Common myeloid progenitor, CD34-positive (primary cell): ENCODE measurements around the gene DRD2.

Experiments
- CTCF ChIA-PET: fragments of 350-600 bp; sonication (Branson Sonifier 250); formaldehyde crosslinking; loops from one replicate; lab custom pipeline; 2021; ENCODE audit warnings: antibody characterized with exemption; lab: Charles Lee
- POLR2A ChIA-PET: fragments of 350-600 bp; sonication (Branson Sonifier 250); formaldehyde crosslinking; loops from one replicate; lab custom pipeline; 2021; ENCODE audit warnings: antibody characterized with exemption; lab: Charles Lee
- DNase-seq, 3 donors: peaks; one replicate each; pipeline versions ENCODE4 v3.0.0 to v3.0.0-alpha.2; 2013
- H3K27ac ChIP-seq, 2 experiments: 1 replicate in 1 of 2; 2 replicates in 1 of 2; pipeline ENCODE4 v1.7.0; 2013; ENCODE audit warnings: inconsistent platforms in 2 of 2, low read length in 2 of 2, mild to moderate bottlenecking in 2 of 2, low read depth in 1 of 2, moderate library complexity in 1 of 2; ENCODE audit not compliant: severe bottlenecking in 2 of 2, insufficient read depth in 1 of 2, poor library complexity in 1 of 2
- H3K27me3 ChIP-seq, 5 experiments: replicated peaks in 2 of 5; 1 replicate in 3 of 5; 2 replicates in 2 of 5; pipeline versions ENCODE4 v1.6.1 to v1.7.0; 2013; ENCODE audit warnings: low read length in 4 of 5, mild to moderate bottlenecking in 2 of 5, moderate library complexity in 2 of 5, inconsistent platforms in 1 of 5; ENCODE audit not compliant: insufficient read depth in 5 of 5, control insufficient read depth in 4 of 5
- H3K36me3 ChIP-seq, 4 experiments: 1 replicate in 2 of 4; 2 replicates in 2 of 4; pipeline versions ENCODE4 v1.6.1 to v1.7.0; 2013; ENCODE audit warnings: low read length in 3 of 4, control low read depth in 1 of 4, mild to moderate bottlenecking in 1 of 4; ENCODE audit not compliant: control insufficient read depth in 4 of 4, insufficient read depth in 4 of 4
- H3K4me1 ChIP-seq, 4 experiments: 1 replicate in 3 of 4; 2 replicates in 1 of 4; pipeline versions ENCODE4 v1.6.1 to v1.7.1; 2013; ENCODE audit warnings: low read length in 3 of 4, mild to moderate bottlenecking in 3 of 4, control low read depth in 1 of 4, inconsistent platforms in 1 of 4, moderate library complexity in 1 of 4; ENCODE audit not compliant: control insufficient read depth in 4 of 4, insufficient read depth in 4 of 4; ENCODE audit errors: control extremely low read depth in 1 of 4
- H3K4me3 ChIP-seq, 7 experiments: 1 replicate in 4 of 7; 2 replicates in 3 of 7; pipeline versions ENCODE4 v1.5.1 to v1.7.0; 2013; ENCODE audit warnings: mild to moderate bottlenecking in 7 of 7, low read length in 6 of 7, moderate library complexity in 6 of 7, inconsistent platforms in 2 of 7, low read depth in 2 of 7, control low read depth in 1 of 7; ENCODE audit not compliant: insufficient read depth in 4 of 7, control insufficient read depth in 1 of 7; ENCODE audit errors: extremely low read depth in 1 of 7
- H3K9me3 ChIP-seq, 5 experiments: 1 replicate in 4 of 5; 2 replicates in 1 of 5; pipeline versions ENCODE4 v1.6.1 to v1.7.1; 2013; ENCODE audit warnings: low read length in 4 of 5, mild to moderate bottlenecking in 2 of 5, inconsistent platforms in 1 of 5, low read depth in 1 of 5, moderate library complexity in 1 of 5; ENCODE audit not compliant: control insufficient read depth in 4 of 5, insufficient read depth in 2 of 5; ENCODE audit errors: control extremely low read depth in 1 of 5
- WGBS: methylation state at CpG from one replicate; pipeline ENCODE4 v1.1.5; 2013; ENCODE audit not compliant: insufficient coverage; 5-methylcytosine and 5-hydroxymethylcytosine counted together

DRD2 gene

GRCh38 chr11:113472471-113472870 is 2.7 kb downstream of the DRD2 start:
- Histone ChIP-seq H3K4me3 (no peak overlapping the region), H3K27ac (no peak overlapping the region), H3K36me3 (no peaks in the 10 kb centered on the region), H3K4me1 (peaks cover 0 to 10% (median 0%) of the 10 kb centered on the region in 4 experiments), H3K27me3 (peaks cover 11 to 77% (median 25%) of the 10 kb centered on the region in 5 experiments), H3K9me3 (peaks cover 0 to 7% (median 0%) of the 10 kb centered on the region in 5 experiments)
- no CpG with 5 or more reads among the region's 1 CpG for WGBS
- CTCF ChIA-PET, result no interaction called here
- DNase-seq, result no peak
- POLR2A ChIA-PET, result no interaction called here

GRCh38 chr11:113470233-113470632 is 5.0 kb downstream of the DRD2 start:
- ChIA-PET CTCF (no interaction called here), POLR2A (no interaction called here)
- H3K4me1 ChIP-seq, result peaks cover 0 to 10% (median 0%) of the 10 kb centered on the region in 4 experiments
- 48% methylated on average over 5 of the region's 5 CpGs for WGBS
- DNase-seq, result no peak
- H3K9me3 ChIP-seq, result peaks cover 0 to 7% (median 0%) of the 10 kb centered on the region in 5 experiments
- H3K36me3 ChIP-seq, result no peaks in the 10 kb centered on the region
- H3K27me3 ChIP-seq, result peaks cover 7 to 56% (median 12%) of the 10 kb centered on the region in 5 experiments
- H3K4me3 ChIP-seq, result no peak overlapping the region
- no peak overlapping the region for H3K27ac ChIP-seq

GRCh38 chr11:113468726-113469345 is 6.4 kb downstream of the DRD2 start:
- no peak overlapping the region for H3K4me3 ChIP-seq
- CTCF ChIA-PET, result no interaction called here
- H3K4me1 ChIP-seq, result no peaks in the 10 kb centered on the region
- no peak overlapping the region for H3K27ac ChIP-seq
- no peaks in the 10 kb centered on the region for H3K36me3 ChIP-seq
- POLR2A ChIA-PET, result no interaction called here
- WGBS, result 82% methylated on average over 5 of the region's 8 CpGs
- H3K9me3 ChIP-seq, result peaks cover 0 to 2% (median 0%) of the 10 kb centered on the region in 5 experiments
- no peak for DNase-seq
- peaks cover 4 to 48% (median 7%) of the 10 kb centered on the region in 5 experiments for H3K27me3 ChIP-seq

GRCh38 chr11:113467545-113467944 is 7.7 kb downstream of the DRD2 start:
- Histone ChIP-seq H3K4me3 (no peak overlapping the region), H3K36me3 (no peaks in the 10 kb centered on the region), H3K4me1 (no peaks in the 10 kb centered on the region), H3K9me3 (no peaks in the 10 kb centered on the region), H3K27me3 (peaks cover 0 to 45% (median 11%) of the 10 kb centered on the region in 5 experiments), H3K27ac (no peak overlapping the region)
- ChIA-PET POLR2A (no interaction called here), CTCF (no interaction called here)
- 88% methylated on average over 1 of the region's 2 CpGs for WGBS
- no peak for DNase-seq

- Histone ChIP-seq H3K36me3 (no peaks in the 10 kb centered on the region), H3K9me3 (no peaks in the 10 kb centered on the region), H3K4me1 (no peaks in the 10 kb centered on the region), H3K27me3 (peaks cover 0 to 36% (median 8%) of the 10 kb centered on the region in 5 experiments), H3K4me3 (no peak overlapping the region), H3K27ac (no peak overlapping the region)
- DNase-seq, result no peak
- POLR2A ChIA-PET, result no interaction called here
- 100% methylated on average over 2 of the region's 3 CpGs for WGBS
- CTCF ChIA-PET, result no interaction called here
These were observed 9.4 kb downstream of the DRD2 start for GRCh38 chr11:113465786-113466185.

- Histone ChIP-seq H3K36me3 (no peaks in the 10 kb centered on the region), H3K27ac (no peak overlapping the region), H3K9me3 (no peaks in the 10 kb centered on the region), H3K4me3 (no peak overlapping the region), H3K27me3 (peaks cover 0 to 35% (median 8%) of the 10 kb centered on the region in 5 experiments), H3K4me1 (no peaks in the 10 kb centered on the region)
- no peak for DNase-seq
- 50% methylated on average over 2 of the region's 2 CpGs for WGBS
- POLR2A ChIA-PET, result no interaction called here
- CTCF ChIA-PET, result no interaction called here
These were observed 10.8 kb downstream of the DRD2 start for GRCh38 chr11:113464416-113464815.

GRCh38 chr11:113462830-113463229 is 12.4 kb downstream of the DRD2 start:
- Histone ChIP-seq H3K27ac (no peak overlapping the region), H3K4me1 (no peaks in the 10 kb centered on the region), H3K4me3 (no peak overlapping the region), H3K9me3 (no peaks in the 10 kb centered on the region), H3K27me3 (peaks cover 0 to 31% (median 9%) of the 10 kb centered on the region in 5 experiments), H3K36me3 (no peaks in the 10 kb centered on the region)
- CTCF ChIA-PET, result no interaction called here
- POLR2A ChIA-PET, result no interaction called here
- no peak for DNase-seq
- 92% methylated on average over 4 of the region's 5 CpGs for WGBS
